ENCODE measurements around the gene PRPF19.

- TF ChIP-seq POLR2A (IDR thresholded peaks at IDR 0.05; ENCODE audit: low read depth): no peak
- TF ChIP-seq, protein P1, sequence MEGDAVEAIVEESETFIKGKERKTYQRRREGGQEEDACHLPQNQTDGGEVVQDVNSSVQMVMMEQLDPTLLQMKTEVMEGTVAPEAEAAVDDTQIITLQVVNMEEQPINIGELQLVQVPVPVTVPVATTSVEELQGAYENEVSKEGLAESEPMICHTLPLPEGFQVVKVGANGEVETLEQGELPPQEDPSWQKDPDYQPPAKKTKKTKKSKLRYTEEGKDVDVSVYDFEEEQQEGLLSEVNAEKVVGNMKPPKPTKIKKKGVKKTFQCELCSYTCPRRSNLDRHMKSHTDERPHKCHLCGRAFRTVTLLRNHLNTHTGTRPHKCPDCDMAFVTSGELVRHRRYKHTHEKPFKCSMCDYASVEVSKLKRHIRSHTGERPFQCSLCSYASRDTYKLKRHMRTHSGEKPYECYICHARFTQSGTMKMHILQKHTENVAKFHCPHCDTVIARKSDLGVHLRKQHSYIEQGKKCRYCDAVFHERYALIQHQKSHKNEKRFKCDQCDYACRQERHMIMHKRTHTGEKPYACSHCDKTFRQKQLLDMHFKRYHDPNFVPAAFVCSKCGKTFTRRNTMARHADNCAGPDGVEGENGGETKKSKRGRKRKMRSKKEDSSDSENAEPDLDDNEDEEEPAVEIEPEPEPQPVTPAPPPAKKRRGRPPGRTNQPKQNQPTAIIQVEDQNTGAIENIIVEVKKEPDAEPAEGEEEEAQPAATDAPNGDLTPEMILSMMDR (IDR thresholded peaks at IDR 0.05): no peak
- TF ChIP-seq EP300 (IDR thresholded peaks at IDR 0.05): no peak
Measured at GRCh38 chr11:60916669-60917206, 10.4 kb upstream of the PRPF19 start.

All from esophagus muscularis mucosa (tissue), 4 donors.